Gastroesophageal sphincter (tissue), 3 donors: ENCODE measurements around the gene TTC14.

ENCODE experiments used
- CTCF ChIP-seq, 4 experiments: fragments of 200-600 bp in 2 of 4; fragments of 450-650 bp in 2 of 4; sonication (generic) in 1 of 4; IDR thresholded peaks; one replicate each; pipeline ENCODE4 v1.5.1; 2017 to 2019; ENCODE audit warnings: antibody characterized with exemption in 4 of 4, mild to moderate bottlenecking in 2 of 4, moderate library complexity in 2 of 4
- EP300 ChIP-seq: sonication (generic); formaldehyde crosslinking; IDR thresholded peaks from one replicate; pipeline ENCODE4 v1.6.1; 2017; ENCODE audit warnings: antibody characterized with exemption, mild to moderate bottlenecking
- POLR2A ChIP-seq, 2 donors: fragments of 450-650 bp; IDR thresholded peaks; one replicate each; pipeline ENCODE4 v1.6.1; 2017; ENCODE audit warnings: antibody characterized with exemption in 2 of 2, mild to moderate bottlenecking in 2 of 2, moderate library complexity in 1 of 2
- POLR2AphosphoS5 ChIP-seq: sonication (generic); formaldehyde crosslinking; IDR thresholded peaks from one replicate; pipeline ENCODE4 v1.6.1; 2017; ENCODE audit warnings: antibody characterized with exemption

GRCh38 chr3:180656406-180656805 is 54.4 kb downstream of the TTC14 start:
- no peak for TF ChIP-seq CTCF (IDR thresholded peaks at IDR 0.05)
- no peak for TF ChIP-seq POLR2A (IDR thresholded peaks at IDR 0.05)
- no peak for TF ChIP-seq POLR2AphosphoS5
- TF ChIP-seq EP300: no peak
